Karpas-422 (cell line): ENCODE data around the gene LIPC. TPM values are rescaled to one million over a fixed set of nuclear protein-coding genes. Genes with fewer than 3 reads are reported as not detected.

Experiments used
- DNase-seq: peaks from one replicate; pipeline ENCODE4 v3.0.0-alpha.2; 2015
- H2AFZ ChIP-seq: fragments of 200-600 bp; sonication (generic); 2 replicates; pipeline ENCODE4 v1.6.1; 2014; ENCODE audit warnings: antibody characterized with exemption, low read length, mixed read lengths
- H3K27ac ChIP-seq: fragments of 200-600 bp; sonication (generic); 2 replicates; pipeline ENCODE4 v1.5.1; 2014; ENCODE audit warnings: mild to moderate bottlenecking, low read length, moderate library complexity
- H3K27me3 ChIP-seq: fragments of 200-600 bp; sonication (generic); 2 replicates; pipeline ENCODE4 v1.6.1; 2014; ENCODE audit warnings: low read length, mixed read lengths
- H3K36me3 ChIP-seq: fragments of 200-600 bp; sonication (generic); 2 replicates; pipeline ENCODE4 v1.6.1; 2014; ENCODE audit warnings: low read length, mixed read lengths; ENCODE audit not compliant: insufficient read depth
- H3K4me1 ChIP-seq: fragments of 200-600 bp; sonication (generic); 2 replicates; pipeline ENCODE4 v1.6.1; 2014; ENCODE audit warnings: mild to moderate bottlenecking, low read length, mixed read lengths
- H3K4me2 ChIP-seq: fragments of 200-600 bp; sonication (generic); 2 replicates; pipeline ENCODE4 v1.6.1; 2014; ENCODE audit warnings: low read length, low read depth, mild to moderate bottlenecking; ENCODE audit not compliant: poor library complexity, severe bottlenecking
- H3K4me3 ChIP-seq: fragments of 200-600 bp; sonication (generic); 2 replicates; pipeline ENCODE4 v1.5.1; 2014; ENCODE audit warnings: mild to moderate bottlenecking, antibody characterized with exemption, low read length, mixed read lengths
- H3K79me2 ChIP-seq: fragments of 200-600 bp; sonication (generic); 2 replicates; pipeline ENCODE4 v1.6.1; 2014; ENCODE audit warnings: mild to moderate bottlenecking, low read length, mixed read lengths
- H3K9ac ChIP-seq: fragments of 200-600 bp; sonication (generic); 2 replicates; pipeline ENCODE4 v1.6.0; 2014; ENCODE audit warnings: low read length
- H3K9me2 ChIP-seq: fragments of 200-600 bp; sonication (generic), shearing (Covaris generic); replicated peaks from 2 replicates; pipeline ENCODE4 v1.6.0; 2014; ENCODE audit warnings: mild to moderate bottlenecking, low read length, moderate library complexity; ENCODE audit not compliant: insufficient read depth
- H3K9me3 ChIP-seq: fragments of 300-700, 200-600 bp; sonication (generic); 2 replicates; pipeline ENCODE4 v1.6.1; 2014; ENCODE audit warnings: low read length, mixed read lengths
- H4K20me1 ChIP-seq: fragments of 200-600 bp; sonication (generic); 2 replicates; pipeline ENCODE4 v1.6.1; 2014; ENCODE audit warnings: mild to moderate bottlenecking, antibody characterized with exemption, low read length, low read depth; ENCODE audit not compliant: insufficient read depth
- total RNA-seq: library from RNA; depleted of rRNA; stranded (reverse); fragments of >200 nt; shearing (Covaris generic); gene quantifications from 2 replicates; pipeline ENCODE4 v1.2.3, GENCODE V29; 2014; ENCODE audit warnings: low replicate concordance

LIPC gene
- total RNA-seq, 1 experiment from 2014 or later: not detected

DNA sequence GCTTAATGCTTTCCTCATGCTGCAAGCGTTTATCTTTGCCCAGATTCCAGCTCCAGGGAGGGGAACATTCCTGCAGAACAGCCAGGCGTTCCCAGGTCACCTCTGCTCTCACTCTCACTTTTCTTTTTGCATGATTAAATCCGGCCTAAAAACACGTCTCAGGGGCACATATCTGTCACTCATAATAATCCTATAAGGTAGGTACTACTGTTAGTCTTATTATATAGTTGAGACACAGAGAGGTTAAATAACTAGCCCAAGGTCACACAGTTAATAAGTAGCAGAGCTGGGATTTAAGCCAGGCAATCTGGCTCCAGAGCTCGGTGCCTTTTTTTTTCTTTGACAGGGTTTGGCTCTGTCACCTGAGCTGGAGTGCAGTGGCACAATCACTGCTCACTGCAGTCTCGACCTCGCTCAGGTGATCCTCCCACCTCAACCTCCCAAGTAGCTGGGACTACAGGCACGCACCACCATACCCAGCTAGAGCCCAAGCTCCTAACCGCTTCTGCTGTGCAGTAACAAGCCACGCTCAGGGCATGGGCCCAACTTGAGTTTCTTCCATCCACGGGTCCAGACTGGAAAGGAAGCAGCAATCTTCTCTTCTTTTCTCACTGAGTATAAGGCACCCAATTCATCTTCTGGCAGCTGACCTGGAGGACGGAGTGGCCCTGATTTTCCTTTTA lies 96.5 kb downstream of the LIPC start:
- no peak overlapping the region for H2AFZ ChIP-seq
- no peak overlapping the region for H3K27ac ChIP-seq
- no peaks in the 10 kb centered on the region for H3K36me3 ChIP-seq
- H3K4me2 ChIP-seq: no peak overlapping the region
- H3K79me2 ChIP-seq: no peaks in the 10 kb centered on the region
- H3K4me1 ChIP-seq: no peaks in the 10 kb centered on the region
- no peak overlapping the region for H3K9ac ChIP-seq
- H3K4me3 ChIP-seq: no peak overlapping the region
- no peaks in the 10 kb centered on the region for H4K20me1 ChIP-seq
- H3K9me3 ChIP-seq: no peaks in the 10 kb centered on the region
- no peaks in the 10 kb centered on the region for H3K27me3 ChIP-seq
- DNase-seq: no peak
- no peaks in the 10 kb centered on the region for H3K9me2 ChIP-seq

DNA sequence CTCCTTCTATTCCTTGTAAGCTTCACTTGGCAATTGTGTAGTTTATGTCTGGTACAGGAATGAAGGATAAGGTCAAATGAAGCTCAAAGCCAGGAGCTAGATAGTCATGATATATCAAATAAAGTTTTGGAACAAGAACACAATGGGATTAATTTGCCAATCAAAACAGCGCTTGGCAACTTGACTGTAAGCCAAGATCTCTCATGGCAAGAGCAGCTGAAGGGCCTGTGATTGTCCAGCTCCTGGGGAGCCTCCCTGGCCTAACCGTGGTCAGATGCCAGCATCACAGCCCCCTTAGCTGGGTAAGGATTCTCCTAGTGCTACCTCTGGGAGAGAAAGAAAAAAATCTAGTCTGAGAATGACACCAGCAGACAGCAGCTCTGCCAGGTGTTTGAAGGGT lies 97.2 kb downstream of the LIPC start:
- no peaks in the 10 kb centered on the region for H3K4me1 ChIP-seq
- H3K79me2 ChIP-seq: no peaks in the 10 kb centered on the region
- no peaks in the 10 kb centered on the region for H3K27me3 ChIP-seq
- H3K9ac ChIP-seq: no peak overlapping the region
- no peak overlapping the region for H3K4me2 ChIP-seq
- H2AFZ ChIP-seq: no peak overlapping the region
- no peak overlapping the region for H3K27ac ChIP-seq
- no peaks in the 10 kb centered on the region for H3K36me3 ChIP-seq
- no peak overlapping the region for H3K4me3 ChIP-seq
- no peaks in the 10 kb centered on the region for H3K9me2 ChIP-seq
- H4K20me1 ChIP-seq: no peaks in the 10 kb centered on the region
- DNase-seq: no peak
- H3K9me3 ChIP-seq: no peaks in the 10 kb centered on the region

DNA sequence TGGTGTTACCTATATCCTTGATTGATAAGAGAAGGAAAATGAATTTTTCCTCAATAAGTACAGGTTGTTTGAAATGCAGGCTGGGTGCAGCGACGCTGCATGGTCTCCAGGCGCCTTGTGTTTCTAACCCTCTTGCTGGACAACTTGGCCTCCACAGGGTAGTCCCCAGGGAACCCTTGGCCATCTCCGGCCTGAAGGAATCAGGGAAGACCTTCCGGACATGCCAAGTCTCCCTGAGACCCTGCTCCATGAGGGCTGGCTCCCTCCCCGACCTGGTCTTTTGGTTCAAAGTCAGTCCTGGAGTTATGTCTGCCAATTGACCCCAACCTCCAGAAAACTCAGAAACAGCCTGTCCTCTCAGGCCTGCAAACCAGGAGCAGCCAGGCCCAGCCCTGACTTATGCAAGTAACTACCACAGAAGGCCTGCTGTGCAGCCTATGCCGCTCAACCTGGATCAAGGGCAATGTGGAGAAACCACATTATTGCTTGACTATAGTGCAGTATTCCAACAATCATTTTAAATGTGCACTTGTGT lies 98.3 kb downstream of the LIPC start:
- Histone ChIP-seq H3K27me3 (no peaks in the 10 kb centered on the region), H3K4me1 (no peaks in the 10 kb centered on the region), H3K4me2 (no peak overlapping the region), H3K36me3 (no peaks in the 10 kb centered on the region), H3K79me2 (no peaks in the 10 kb centered on the region), H4K20me1 (no peaks in the 10 kb centered on the region), H2AFZ (no peak overlapping the region), H3K9ac (no peak overlapping the region), H3K4me3 (no peak overlapping the region), H3K9me2 (no peaks in the 10 kb centered on the region), H3K9me3 (no peaks in the 10 kb centered on the region), H3K27ac (no peak overlapping the region)
- DNase-seq: no peak

- Histone ChIP-seq H3K9me2 (no peaks in the 10 kb centered on the region), H3K36me3 (no peaks in the 10 kb centered on the region), H3K4me3 (no peak overlapping the region), H3K9me3 (no peaks in the 10 kb centered on the region), H2AFZ (no peak overlapping the region), H4K20me1 (no peaks in the 10 kb centered on the region), H3K27me3 (no peaks in the 10 kb centered on the region), H3K4me2 (no peak overlapping the region), H3K27ac (no peak overlapping the region), H3K9ac (no peak overlapping the region), H3K4me1 (no peaks in the 10 kb centered on the region), H3K79me2 (no peaks in the 10 kb centered on the region)
- DNase-seq: no peak
Measured at GRCh38 chr15:58532126-58532525, 100.3 kb downstream of the LIPC start.

DNA sequence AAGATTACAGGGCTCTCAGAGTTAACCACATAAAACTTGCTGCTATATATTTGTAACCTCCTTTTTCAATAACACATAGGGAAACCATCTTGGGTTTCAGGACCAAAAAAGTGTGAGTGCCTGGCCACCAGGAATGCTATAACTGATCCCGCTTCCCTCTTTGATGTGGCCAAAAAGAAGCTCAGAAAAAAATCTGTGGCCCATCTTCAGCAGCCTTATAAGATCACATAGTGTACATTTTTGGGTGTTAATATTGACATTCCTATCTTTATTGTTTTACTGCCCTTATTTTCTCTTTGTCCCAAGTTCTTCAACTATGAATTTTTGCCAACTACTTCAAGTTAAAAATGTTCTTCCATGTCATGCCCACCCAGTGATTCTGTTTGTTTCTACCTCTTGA lies 102.8 kb downstream of the LIPC start:
- no peaks in the 10 kb centered on the region for H3K27me3 ChIP-seq

GRCh38 chr15:58535337-58535736 lies 103.5 kb downstream of the LIPC start:
- Histone ChIP-seq H3K79me2 (no peaks in the 10 kb centered on the region), H3K9me2 (no peaks in the 10 kb centered on the region), H3K27ac (no peak overlapping the region), H2AFZ (no peak overlapping the region), H3K4me3 (no peak overlapping the region), H4K20me1 (no peaks in the 10 kb centered on the region), H3K9ac (no peak overlapping the region), H3K9me3 (no peaks in the 10 kb centered on the region), H3K4me2 (no peak overlapping the region), H3K27me3 (no peaks in the 10 kb centered on the region), H3K4me1 (no peaks in the 10 kb centered on the region), H3K36me3 (no peaks in the 10 kb centered on the region)
- DNase-seq: no peak

More for the DNA sequence above, 102.8 kb downstream of the LIPC start:
- no peaks in the 10 kb centered on the region for H3K4me1 ChIP-seq
- no peak overlapping the region for H2AFZ ChIP-seq
- no peak overlapping the region for H3K4me3 ChIP-seq
- DNase-seq: no peak
- H3K9me2 ChIP-seq: no peaks in the 10 kb centered on the region
- H3K4me2 ChIP-seq: no peak overlapping the region
- no peak overlapping the region for H3K9ac ChIP-seq
- H3K79me2 ChIP-seq: no peaks in the 10 kb centered on the region
- no peaks in the 10 kb centered on the region for H4K20me1 ChIP-seq
- H3K27ac ChIP-seq: no peak overlapping the region
- H3K36me3 ChIP-seq: no peaks in the 10 kb centered on the region
- H3K9me3 ChIP-seq: no peaks in the 10 kb centered on the region

DNA sequence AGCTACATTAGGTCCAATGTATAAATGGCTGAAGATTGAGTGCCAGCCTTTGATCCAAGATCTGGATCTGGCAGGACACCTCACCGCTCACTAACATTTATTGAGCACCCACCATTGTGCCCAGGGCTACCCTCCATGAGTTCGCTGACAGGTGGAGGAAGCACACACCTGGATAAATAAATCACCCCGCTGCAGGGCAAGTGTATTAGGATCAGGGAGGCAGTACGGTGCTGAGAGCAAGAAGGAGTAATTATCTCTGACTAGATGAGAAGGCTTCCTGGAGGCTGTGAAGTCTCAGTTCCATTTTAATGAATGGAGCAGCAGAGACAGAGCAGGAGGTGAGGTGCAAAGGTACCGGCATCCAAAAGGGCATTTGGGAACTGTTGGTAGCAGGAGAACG lies 104.1 kb downstream of the LIPC start:
- H3K9me3 ChIP-seq: no peaks in the 10 kb centered on the region

DNA sequence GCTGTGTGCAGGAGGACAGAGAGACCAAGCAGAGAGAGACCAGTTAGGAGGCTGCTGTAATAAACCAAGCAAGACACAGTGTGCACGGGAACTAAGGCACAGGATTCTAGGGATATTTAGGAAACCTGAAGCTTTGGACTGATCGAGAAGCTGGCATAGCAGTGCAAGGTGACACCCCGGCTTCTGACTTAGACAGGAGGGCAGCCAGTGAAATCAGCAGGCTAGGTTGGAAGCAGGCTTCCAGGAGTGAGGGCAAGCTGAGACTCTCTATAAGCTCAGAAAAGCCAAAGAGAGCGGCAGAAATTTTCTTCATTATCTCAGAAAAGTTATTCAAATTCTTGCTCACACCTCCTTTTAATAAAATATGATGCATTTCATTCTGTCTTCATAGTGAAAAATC lies 104.6 kb downstream of the LIPC start:
- Histone ChIP-seq H3K4me3 (no peak overlapping the region), H3K4me2 (no peak overlapping the region)

More for the DNA sequence above, 104.1 kb downstream of the LIPC start:
- no peak overlapping the region for H3K27ac ChIP-seq
- H3K9ac ChIP-seq: no peak overlapping the region
- H2AFZ ChIP-seq: no peak overlapping the region
- H3K79me2 ChIP-seq: no peaks in the 10 kb centered on the region
- no peaks in the 10 kb centered on the region for H4K20me1 ChIP-seq
- no peaks in the 10 kb centered on the region for H3K27me3 ChIP-seq
- no peaks in the 10 kb centered on the region for H3K4me1 ChIP-seq
- H3K4me2 ChIP-seq: no peak overlapping the region
- DNase-seq: no peak
- H3K36me3 ChIP-seq: no peaks in the 10 kb centered on the region
- no peak overlapping the region for H3K4me3 ChIP-seq
- H3K9me2 ChIP-seq: no peaks in the 10 kb centered on the region

More for the DNA sequence above, 104.6 kb downstream of the LIPC start:
- no peak overlapping the region for H3K9ac ChIP-seq
- H3K27me3 ChIP-seq: no peaks in the 10 kb centered on the region
- DNase-seq: no peak
- no peaks in the 10 kb centered on the region for H3K9me3 ChIP-seq
- H4K20me1 ChIP-seq: no peaks in the 10 kb centered on the region
- no peaks in the 10 kb centered on the region for H3K36me3 ChIP-seq
- no peak overlapping the region for H3K27ac ChIP-seq
- H3K79me2 ChIP-seq: no peaks in the 10 kb centered on the region
- no peaks in the 10 kb centered on the region for H3K4me1 ChIP-seq
- no peak overlapping the region for H2AFZ ChIP-seq
- no peaks in the 10 kb centered on the region for H3K9me2 ChIP-seq
